Trophoblast cell (in vitro differentiated cells and primary cell): ENCODE data around the gene STPG2.

Experiments
- DNase-seq, 2 donors: peaks; one replicate each; pipeline ENCODE4 v3.0.0-alpha.2; 2016
- H2AFZ ChIP-seq: 2 replicates; pipeline ENCODE4 v1.6.1; 2013; ENCODE audit warnings: low read length, moderate library complexity, mild to moderate bottlenecking; ENCODE audit not compliant: insufficient read depth, poor library complexity
- H2AK5ac ChIP-seq: 2 replicates; pipeline ENCODE4 v1.6.1; 2013; ENCODE audit warnings: mild to moderate bottlenecking, low read length
- H2BK120ac ChIP-seq: 2 replicates; pipeline ENCODE4 v1.6.1; 2013; ENCODE audit warnings: low read length, mild to moderate bottlenecking, moderate library complexity; ENCODE audit not compliant: insufficient read depth, poor library complexity
- H2BK12ac ChIP-seq: 2 replicates; pipeline ENCODE4 v1.6.1; 2013; ENCODE audit warnings: mild to moderate bottlenecking, low read length, moderate library complexity
- H2BK5ac ChIP-seq: 2 replicates; pipeline ENCODE4 v1.6.1; 2013; ENCODE audit warnings: low read length, low read depth, moderate library complexity, mild to moderate bottlenecking; ENCODE audit not compliant: poor library complexity
- H3K14ac ChIP-seq: 2 replicates; pipeline ENCODE4 v1.6.1; 2013; ENCODE audit warnings: mild to moderate bottlenecking, low read length
- H3K18ac ChIP-seq: 2 replicates; pipeline ENCODE4 v1.6.1; 2013; ENCODE audit warnings: mild to moderate bottlenecking, low read length
- H3K23ac ChIP-seq: 2 replicates; pipeline ENCODE4 v1.6.1; 2013; ENCODE audit warnings: low read length
- H3K27ac ChIP-seq: 2 replicates; pipeline ENCODE4 v1.5.1; 2013; ENCODE audit warnings: low read depth, mild to moderate bottlenecking, inconsistent platforms, low read length, moderate library complexity
- H3K27me3 ChIP-seq: 2 replicates; pipeline ENCODE4 v1.6.1; 2013; ENCODE audit warnings: inconsistent platforms, mild to moderate bottlenecking, low read length, moderate library complexity; ENCODE audit not compliant: insufficient read depth
- H3K36me3 ChIP-seq, 2 experiments: 1 replicate in 1 of 2; 2 replicates in 1 of 2; pipeline ENCODE4 v1.6.1; 2013; ENCODE audit warnings: low read length in 2 of 2, mild to moderate bottlenecking in 2 of 2, moderate library complexity in 1 of 2; ENCODE audit not compliant: insufficient read depth in 2 of 2, control insufficient read depth in 1 of 2
- H3K4ac ChIP-seq: 2 replicates; pipeline ENCODE4 v1.6.1; 2013; ENCODE audit warnings: low read depth, mild to moderate bottlenecking, low read length, moderate library complexity
- H3K4me1 ChIP-seq, 2 experiments: 1 replicate in 1 of 2; 2 replicates in 1 of 2; pipeline ENCODE4 v1.6.1; 2013; ENCODE audit warnings: low read length in 2 of 2, mild to moderate bottlenecking in 2 of 2, moderate library complexity in 1 of 2; ENCODE audit not compliant: insufficient read depth in 2 of 2, control insufficient read depth in 1 of 2
- H3K4me2 ChIP-seq: 2 replicates; pipeline ENCODE4 v1.6.1; 2013; ENCODE audit warnings: inconsistent platforms, mild to moderate bottlenecking, low read length, moderate library complexity
- H3K4me3 ChIP-seq: 2 replicates; pipeline ENCODE4 v1.5.1; 2013; ENCODE audit warnings: mild to moderate bottlenecking, low read depth, low read length, inconsistent platforms
- H3K79me1 ChIP-seq: one replicate; pipeline ENCODE4 v1.6.1; 2013; ENCODE audit warnings: low read length
- H3K79me2 ChIP-seq: 2 replicates; pipeline ENCODE4 v1.6.1; 2013; ENCODE audit warnings: low read length, mild to moderate bottlenecking; ENCODE audit not compliant: control insufficient read depth, insufficient read depth, poor library complexity
- H3K9ac ChIP-seq: 2 replicates; pipeline ENCODE4 v1.6.1; 2013; ENCODE audit warnings: mild to moderate bottlenecking, low read length
- H3K9me3 ChIP-seq: 2 replicates; pipeline ENCODE4 v1.6.1; 2013; ENCODE audit warnings: low read depth, mild to moderate bottlenecking, control low read depth, inconsistent platforms, low read length; ENCODE audit not compliant: insufficient read depth
- H4K12ac ChIP-seq: 2 replicates; pipeline ENCODE4 v1.6.1; 2013; ENCODE audit warnings: low read depth, mild to moderate bottlenecking, low read length, moderate library complexity
- H4K8ac ChIP-seq: 2 replicates; pipeline ENCODE4 v1.6.1; 2013; ENCODE audit warnings: low read depth, mild to moderate bottlenecking, low read length, moderate library complexity
- H4K91ac ChIP-seq: one replicate; pipeline ENCODE4 v1.6.1; 2013; ENCODE audit warnings: low read depth, mild to moderate bottlenecking, low read length, moderate library complexity
- WGBS: extraction: QIAGEN DNeasy Blood & Tissue Kit; methylation state at CpG from one replicate; pipeline ENCODE4 v1.1.7; 2013; ENCODE audit warnings: missing lambda C conversion rate; ENCODE audit not compliant: insufficient read length, insufficient coverage; ENCODE audit errors: extremely low coverage; 5-methylcytosine and 5-hydroxymethylcytosine counted together

Gene STPG2

GRCh38 chr4:97770222-97770621 lies 373.1 kb downstream of the STPG2 start:
- no peak overlapping the region for H3K14ac ChIP-seq
- no peaks in the 10 kb centered on the region for H3K4me1 ChIP-seq
- peaks cover 2% of the 10 kb centered on the region for H3K9me3 ChIP-seq
- WGBS, result no CpG with 5 or more reads among the region's 1 CpG
- no peak overlapping the region for H2BK5ac ChIP-seq
- H2BK12ac ChIP-seq, result no peak overlapping the region
- H4K8ac ChIP-seq, result no peak overlapping the region
- no peak overlapping the region for H2BK120ac ChIP-seq
- no peak overlapping the region for H2AK5ac ChIP-seq
- H3K9ac ChIP-seq, result no peak overlapping the region
- no peaks in the 10 kb centered on the region for H3K27me3 ChIP-seq
- H3K4me2 ChIP-seq, result no peak overlapping the region
- no peak overlapping the region for H3K23ac ChIP-seq
- no peak overlapping the region for H3K27ac ChIP-seq
- H3K36me3 ChIP-seq, result no peaks in the 10 kb centered on the region
- H4K91ac ChIP-seq, result no peak overlapping the region
- no peak overlapping the region for H3K4me3 ChIP-seq
- H3K4ac ChIP-seq, result no peak overlapping the region
- H2AFZ ChIP-seq, result no peak overlapping the region
- H3K18ac ChIP-seq, result no peak overlapping the region
- H3K79me2 ChIP-seq, result no peaks in the 10 kb centered on the region
- no peak for DNase-seq
- H3K79me1 ChIP-seq, result no peaks in the 10 kb centered on the region
- no peak overlapping the region for H4K12ac ChIP-seq

GRCh38 chr4:97762115-97762512 lies 381.2 kb downstream of the STPG2 start:
- Histone ChIP-seq H3K4me3 (no peak overlapping the region), H4K91ac (no peak overlapping the region), H3K23ac (no peak overlapping the region), H2BK12ac (no peak overlapping the region), H3K36me3 (no peaks in the 10 kb centered on the region), H3K27me3 (no peaks in the 10 kb centered on the region), H3K4me1 (no peaks in the 10 kb centered on the region), H2BK5ac (no peak overlapping the region), H3K4ac (no peak overlapping the region), H3K27ac (no peak overlapping the region), H2BK120ac (no peak overlapping the region), H2AFZ (no peak overlapping the region), H3K79me1 (no peaks in the 10 kb centered on the region), H3K9ac (no peak overlapping the region), H3K18ac (no peak overlapping the region), H3K9me3 (no peaks in the 10 kb centered on the region), H2AK5ac (no peak overlapping the region), H3K79me2 (no peaks in the 10 kb centered on the region), H3K14ac (no peak overlapping the region), H3K4me2 (no peak overlapping the region), H4K8ac (no peak overlapping the region), H4K12ac (no peak overlapping the region)
- DNase-seq, result no peak
- WGBS, result no CpG with 5 or more reads among the region's 1 CpG

DNA sequence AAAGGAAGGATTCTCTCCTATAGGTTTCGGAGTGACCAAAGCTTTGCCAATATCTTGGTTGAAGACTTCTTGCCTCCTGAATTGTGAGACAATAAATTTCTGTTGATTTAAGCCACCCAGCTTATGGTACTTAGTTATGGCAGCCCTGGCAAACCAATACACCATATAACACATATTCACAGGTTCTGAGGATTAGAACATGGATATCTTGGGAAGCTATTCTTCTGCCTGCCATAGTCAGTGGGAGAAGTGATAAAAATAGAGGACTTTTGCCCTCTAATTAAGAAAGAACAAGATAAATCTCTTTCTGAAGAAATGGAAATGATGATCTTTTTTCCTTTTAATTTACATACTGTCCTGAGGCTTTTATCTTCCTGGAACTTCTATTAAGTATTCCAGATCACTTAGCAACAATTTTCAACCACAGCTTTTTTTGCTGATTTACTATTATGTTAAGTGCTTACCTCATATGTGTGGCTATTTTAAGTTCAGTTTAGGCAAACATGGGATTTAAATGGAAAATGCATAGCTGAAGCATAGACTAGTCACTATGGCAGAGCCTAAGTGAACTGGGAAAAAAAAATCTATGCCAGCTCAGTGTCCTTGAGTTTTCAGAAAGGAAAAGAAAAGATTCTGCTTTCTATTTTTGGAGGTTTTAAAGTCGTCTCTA lies 381.7 kb downstream of the STPG2 start:
- no peak overlapping the region for H3K27ac ChIP-seq
- no CpG with 5 or more reads among the region's 2 CpGs for WGBS

GRCh38 chr4:97759785-97760184 lies 383.5 kb downstream of the STPG2 start:
- Histone ChIP-seq H3K79me2 (no peaks in the 10 kb centered on the region), H3K4me1 (no peaks in the 10 kb centered on the region), H3K4ac (no peak overlapping the region), H3K9me3 (no peaks in the 10 kb centered on the region), H4K12ac (no peak overlapping the region), H3K4me3 (no peak overlapping the region), H2AK5ac (no peak overlapping the region), H3K4me2 (no peak overlapping the region), H4K91ac (no peak overlapping the region), H3K27ac (no peak overlapping the region), H2BK120ac (no peak overlapping the region), H3K27me3 (no peaks in the 10 kb centered on the region), H4K8ac (no peak overlapping the region), H2AFZ (no peak overlapping the region), H2BK12ac (no peak overlapping the region), H2BK5ac (no peak overlapping the region), H3K36me3 (no peaks in the 10 kb centered on the region), H3K23ac (no peak overlapping the region), H3K9ac (no peak overlapping the region), H3K79me1 (no peaks in the 10 kb centered on the region), H3K14ac (no peak overlapping the region), H3K18ac (no peak overlapping the region)
- WGBS, result no CpG with 5 or more reads among the region's 2 CpGs
- no peak for DNase-seq

More for the DNA sequence above, 381.7 kb downstream of the STPG2 start:
- Histone ChIP-seq H3K4me2 (no peak overlapping the region), H3K4me1 (no peaks in the 10 kb centered on the region), H3K27me3 (no peaks in the 10 kb centered on the region), H3K9ac (no peak overlapping the region), H3K9me3 (no peaks in the 10 kb centered on the region), H4K91ac (no peak overlapping the region), H3K14ac (no peak overlapping the region), H3K36me3 (no peaks in the 10 kb centered on the region), H3K79me1 (no peaks in the 10 kb centered on the region), H3K4me3 (no peak overlapping the region), H2AFZ (no peak overlapping the region), H4K8ac (no peak overlapping the region), H2BK5ac (no peak overlapping the region), H4K12ac (no peak overlapping the region), H3K79me2 (no peaks in the 10 kb centered on the region), H2BK12ac (no peak overlapping the region), H3K23ac (no peak overlapping the region), H3K4ac (no peak overlapping the region), H2AK5ac (no peak overlapping the region), H3K18ac (no peak overlapping the region), H2BK120ac (no peak overlapping the region)
- no peak for DNase-seq
